ENCODE results near the gene NMT1.
A peak's percentile ranks its signal among the peaks of the same experiment; 100 is the strongest.

DNA sequence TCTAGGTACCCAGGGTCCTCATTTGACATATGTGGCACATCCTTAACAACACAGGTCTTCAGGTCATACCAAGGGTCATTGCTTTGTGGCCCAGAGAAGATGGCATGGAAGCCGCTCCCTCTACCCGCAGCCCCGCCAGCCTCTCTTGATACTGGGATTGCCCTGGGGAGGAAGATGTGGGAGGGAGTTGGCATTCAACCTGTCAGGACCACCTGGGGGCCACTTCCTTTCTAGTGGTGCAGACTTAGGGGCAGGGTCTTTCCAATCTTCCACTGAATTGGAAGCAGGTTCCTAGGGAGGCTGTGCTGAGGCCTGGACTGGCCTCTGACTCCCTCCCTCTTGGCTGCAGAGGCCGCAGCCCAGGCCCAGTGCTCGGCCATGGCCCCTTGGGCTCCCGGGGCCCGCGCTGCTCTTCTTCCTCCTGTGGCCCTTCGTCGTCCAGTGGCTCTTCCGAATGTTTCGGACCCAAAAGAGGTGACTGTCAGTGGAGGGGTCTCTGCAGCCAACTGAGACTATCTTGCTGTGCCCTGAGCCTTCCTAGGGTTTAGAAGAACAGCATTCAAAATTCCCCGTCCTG is 82.1 kb downstream of the NMT1 start:
- TF ChIP-seq, protein P1, sequence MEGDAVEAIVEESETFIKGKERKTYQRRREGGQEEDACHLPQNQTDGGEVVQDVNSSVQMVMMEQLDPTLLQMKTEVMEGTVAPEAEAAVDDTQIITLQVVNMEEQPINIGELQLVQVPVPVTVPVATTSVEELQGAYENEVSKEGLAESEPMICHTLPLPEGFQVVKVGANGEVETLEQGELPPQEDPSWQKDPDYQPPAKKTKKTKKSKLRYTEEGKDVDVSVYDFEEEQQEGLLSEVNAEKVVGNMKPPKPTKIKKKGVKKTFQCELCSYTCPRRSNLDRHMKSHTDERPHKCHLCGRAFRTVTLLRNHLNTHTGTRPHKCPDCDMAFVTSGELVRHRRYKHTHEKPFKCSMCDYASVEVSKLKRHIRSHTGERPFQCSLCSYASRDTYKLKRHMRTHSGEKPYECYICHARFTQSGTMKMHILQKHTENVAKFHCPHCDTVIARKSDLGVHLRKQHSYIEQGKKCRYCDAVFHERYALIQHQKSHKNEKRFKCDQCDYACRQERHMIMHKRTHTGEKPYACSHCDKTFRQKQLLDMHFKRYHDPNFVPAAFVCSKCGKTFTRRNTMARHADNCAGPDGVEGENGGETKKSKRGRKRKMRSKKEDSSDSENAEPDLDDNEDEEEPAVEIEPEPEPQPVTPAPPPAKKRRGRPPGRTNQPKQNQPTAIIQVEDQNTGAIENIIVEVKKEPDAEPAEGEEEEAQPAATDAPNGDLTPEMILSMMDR (IDR thresholded peaks at IDR 0.05; ENCODE audit: low read depth, low read length, missing input control), result no peak
- no peak for TF ChIP-seq YY1 (IDR thresholded peaks at IDR 0.05)
- TF ChIP-seq, protein P2, sequence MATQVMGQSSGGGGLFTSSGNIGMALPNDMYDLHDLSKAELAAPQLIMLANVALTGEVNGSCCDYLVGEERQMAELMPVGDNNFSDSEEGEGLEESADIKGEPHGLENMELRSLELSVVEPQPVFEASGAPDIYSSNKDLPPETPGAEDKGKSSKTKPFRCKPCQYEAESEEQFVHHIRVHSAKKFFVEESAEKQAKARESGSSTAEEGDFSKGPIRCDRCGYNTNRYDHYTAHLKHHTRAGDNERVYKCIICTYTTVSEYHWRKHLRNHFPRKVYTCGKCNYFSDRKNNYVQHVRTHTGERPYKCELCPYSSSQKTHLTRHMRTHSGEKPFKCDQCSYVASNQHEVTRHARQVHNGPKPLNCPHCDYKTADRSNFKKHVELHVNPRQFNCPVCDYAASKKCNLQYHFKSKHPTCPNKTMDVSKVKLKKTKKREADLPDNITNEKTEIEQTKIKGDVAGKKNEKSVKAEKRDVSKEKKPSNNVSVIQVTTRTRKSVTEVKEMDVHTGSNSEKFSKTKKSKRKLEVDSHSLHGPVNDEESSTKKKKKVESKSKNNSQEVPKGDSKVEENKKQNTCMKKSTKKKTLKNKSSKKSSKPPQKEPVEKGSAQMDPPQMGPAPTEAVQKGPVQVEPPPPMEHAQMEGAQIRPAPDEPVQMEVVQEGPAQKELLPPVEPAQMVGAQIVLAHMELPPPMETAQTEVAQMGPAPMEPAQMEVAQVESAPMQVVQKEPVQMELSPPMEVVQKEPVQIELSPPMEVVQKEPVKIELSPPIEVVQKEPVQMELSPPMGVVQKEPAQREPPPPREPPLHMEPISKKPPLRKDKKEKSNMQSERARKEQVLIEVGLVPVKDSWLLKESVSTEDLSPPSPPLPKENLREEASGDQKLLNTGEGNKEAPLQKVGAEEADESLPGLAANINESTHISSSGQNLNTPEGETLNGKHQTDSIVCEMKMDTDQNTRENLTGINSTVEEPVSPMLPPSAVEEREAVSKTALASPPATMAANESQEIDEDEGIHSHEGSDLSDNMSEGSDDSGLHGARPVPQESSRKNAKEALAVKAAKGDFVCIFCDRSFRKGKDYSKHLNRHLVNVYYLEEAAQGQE (IDR thresholded peaks at IDR 0.05), result no peak
- TF ChIP-seq, protein P3, sequence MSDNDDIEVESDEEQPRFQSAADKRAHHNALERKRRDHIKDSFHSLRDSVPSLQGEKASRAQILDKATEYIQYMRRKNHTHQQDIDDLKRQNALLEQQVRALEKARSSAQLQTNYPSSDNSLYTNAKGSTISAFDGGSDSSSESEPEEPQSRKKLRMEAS (IDR thresholded peaks at IDR 0.05), result no peak
- TF ChIP-seq TAF1 (conservative IDR thresholded peaks at IDR 0.05), result no peak
- TF ChIP-seq RAD21 (IDR thresholded peaks at IDR 0.05), result no peak
- TF ChIP-seq EGR1 (IDR thresholded peaks at IDR 0.05; ENCODE audit: low read depth in 2 of 2), result no peak
- no peak for TF ChIP-seq FOXA1 (IDR thresholded peaks at IDR 0.05)
- TF ChIP-seq NR2F2 (IDR thresholded peaks at IDR 0.05), result peak; percentile 29
- TF ChIP-seq, protein P4, sequence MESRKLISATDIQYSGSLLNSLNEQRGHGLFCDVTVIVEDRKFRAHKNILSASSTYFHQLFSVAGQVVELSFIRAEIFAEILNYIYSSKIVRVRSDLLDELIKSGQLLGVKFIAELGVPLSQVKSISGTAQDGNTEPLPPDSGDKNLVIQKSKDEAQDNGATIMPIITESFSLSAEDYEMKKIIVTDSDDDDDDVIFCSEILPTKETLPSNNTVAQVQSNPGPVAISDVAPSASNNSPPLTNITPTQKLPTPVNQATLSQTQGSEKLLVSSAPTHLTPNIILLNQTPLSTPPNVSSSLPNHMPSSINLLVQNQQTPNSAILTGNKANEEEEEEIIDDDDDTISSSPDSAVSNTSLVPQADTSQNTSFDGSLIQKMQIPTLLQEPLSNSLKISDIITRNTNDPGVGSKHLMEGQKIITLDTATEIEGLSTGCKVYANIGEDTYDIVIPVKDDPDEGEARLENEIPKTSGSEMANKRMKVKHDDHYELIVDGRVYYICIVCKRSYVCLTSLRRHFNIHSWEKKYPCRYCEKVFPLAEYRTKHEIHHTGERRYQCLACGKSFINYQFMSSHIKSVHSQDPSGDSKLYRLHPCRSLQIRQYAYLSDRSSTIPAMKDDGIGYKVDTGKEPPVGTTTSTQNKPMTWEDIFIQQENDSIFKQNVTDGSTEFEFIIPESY (IDR thresholded peaks at IDR 0.05), result no peak
- no peak for TF ChIP-seq SP1 (IDR thresholded peaks at IDR 0.05)
- TF ChIP-seq, protein P5, sequence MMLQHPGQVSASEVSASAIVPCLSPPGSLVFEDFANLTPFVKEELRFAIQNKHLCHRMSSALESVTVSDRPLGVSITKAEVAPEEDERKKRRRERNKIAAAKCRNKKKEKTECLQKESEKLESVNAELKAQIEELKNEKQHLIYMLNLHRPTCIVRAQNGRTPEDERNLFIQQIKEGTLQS (IDR thresholded peaks at IDR 0.05), result no peak
